Measurements from ENCODE around the gene TRIO.

GRCh38 chr5:14440582-14441431 lies 297.7 kb downstream of the TRIO start:
- TF ChIP-seq TAF1 (IDR thresholded peaks at IDR 0.05; ENCODE audit: borderline replicate concordance, insufficient read depth, low read length) (no peak), POLR2AphosphoS5 (IDR thresholded peaks at IDR 0.05; ENCODE audit: low read depth, low read length) (no peak), REST (IDR thresholded peaks at IDR 0.05; ENCODE audit: insufficient read depth in 1 of 2, low read depth in 2 of 2, low read length in 2 of 2) (no peak)

All from PFSK-1 (cell line).